Left ventricle myocardium inferior (tissue), 1 donor: Measurements from ENCODE around the gene SIGLEC15. TPM values are rescaled to one million over a fixed set of nuclear protein-coding genes. Genes with fewer than 3 reads are reported as not detected.

ENCODE experiments used
- DNase-seq: peaks from one replicate; pipeline ENCODE4 v3.0.0-alpha.2; 2020
- H3K27ac ChIP-seq: fragments of 200-600 bp; replicated peaks from 2 replicates; pipeline ENCODE4 v1.8.0; 2021
- H3K27me3 ChIP-seq: fragments of 200-600 bp; 2 replicates; pipeline ENCODE4 v1.8.0; 2021; ENCODE audit warnings: low read depth
- H3K36me3 ChIP-seq: fragments of 200-600 bp; 2 replicates; pipeline ENCODE4 v1.8.0; 2021
- H3K4me1 ChIP-seq: fragments of 200-600 bp; 2 replicates; pipeline ENCODE4 v1.8.0; 2021
- H3K4me3 ChIP-seq: fragments of 200-600 bp; 2 replicates; pipeline ENCODE4 v1.8.0; 2021; ENCODE audit warnings: mild to moderate bottlenecking, moderate library complexity
- H3K9me3 ChIP-seq: fragments of 200-600 bp; replicated peaks from 2 replicates; pipeline ENCODE4 v1.8.0; 2021
- intact Hi-C: fragments of 100-400 bp; cut with micrococcal nuclease; formaldehyde crosslinking; loops from one replicate; pipeline ENCODE4 v1.11.0; 2022
- total RNA-seq: library from RNA; stranded (reverse); fragmentation: NEBNext Ultra II Directional; extraction: Animal tissue kit (Norgen Biotek cat#: 25700); gene quantifications from one replicate; pipeline ENCODE4 v1.2.1, GENCODE V29; 2021
- TF ChIP-seq, protein P1 (sequence below): fragments of 200-600 bp; IDR thresholded peaks from 2 replicates; pipeline ENCODE4 v1.8.0; 2021; ENCODE audit warnings: antibody characterized with exemption, mild to moderate bottlenecking, borderline replicate concordance
- donor health status: DM: no; HTN: yes; CAD: no; lungs with severe emphysema.

Gene SIGLEC15
- total RNA-seq, 1 donor from 2014 or later = 0.19 TPM

DNA sequence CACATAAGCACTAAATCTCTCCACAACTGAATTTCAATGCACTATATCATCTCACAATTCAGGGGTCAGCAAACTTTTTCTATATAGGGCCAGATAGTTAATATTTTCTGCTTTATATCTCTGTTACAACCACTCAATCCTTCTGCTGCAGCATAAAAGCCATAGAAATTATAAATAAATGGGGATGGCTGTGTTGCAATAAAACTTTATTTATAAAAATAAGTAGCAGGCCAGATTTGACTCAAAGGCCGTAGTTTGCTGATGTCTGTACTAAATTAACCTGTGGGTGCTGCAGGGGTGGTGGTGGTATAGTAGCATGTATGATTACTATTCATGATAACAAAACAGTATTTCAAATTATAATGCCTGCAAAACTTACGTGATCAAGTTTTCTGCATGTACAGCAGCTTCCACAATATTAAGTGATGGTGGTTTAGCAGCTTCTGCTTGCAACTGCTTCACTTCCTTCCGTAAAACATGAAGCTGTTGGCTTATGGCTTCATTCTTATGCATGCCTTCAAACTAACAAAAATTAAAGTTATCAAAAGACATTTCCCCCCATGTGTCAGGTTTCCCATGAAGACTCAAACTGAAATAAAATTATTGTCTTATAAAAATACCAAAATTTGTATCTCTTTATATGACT is 64.1 kb downstream of the SIGLEC15 start:
- Histone ChIP-seq H3K27me3 (no peaks in the 10 kb centered on the region), H3K4me1 (no peaks in the 10 kb centered on the region), H3K36me3 (peaks cover 82% of the 10 kb centered on the region), H3K9me3 (no peaks in the 10 kb centered on the region), H3K27ac (no peak overlapping the region), H3K4me3 (no peak overlapping the region)
- DNase-seq = no peak
- TF ChIP-seq, protein P1, sequence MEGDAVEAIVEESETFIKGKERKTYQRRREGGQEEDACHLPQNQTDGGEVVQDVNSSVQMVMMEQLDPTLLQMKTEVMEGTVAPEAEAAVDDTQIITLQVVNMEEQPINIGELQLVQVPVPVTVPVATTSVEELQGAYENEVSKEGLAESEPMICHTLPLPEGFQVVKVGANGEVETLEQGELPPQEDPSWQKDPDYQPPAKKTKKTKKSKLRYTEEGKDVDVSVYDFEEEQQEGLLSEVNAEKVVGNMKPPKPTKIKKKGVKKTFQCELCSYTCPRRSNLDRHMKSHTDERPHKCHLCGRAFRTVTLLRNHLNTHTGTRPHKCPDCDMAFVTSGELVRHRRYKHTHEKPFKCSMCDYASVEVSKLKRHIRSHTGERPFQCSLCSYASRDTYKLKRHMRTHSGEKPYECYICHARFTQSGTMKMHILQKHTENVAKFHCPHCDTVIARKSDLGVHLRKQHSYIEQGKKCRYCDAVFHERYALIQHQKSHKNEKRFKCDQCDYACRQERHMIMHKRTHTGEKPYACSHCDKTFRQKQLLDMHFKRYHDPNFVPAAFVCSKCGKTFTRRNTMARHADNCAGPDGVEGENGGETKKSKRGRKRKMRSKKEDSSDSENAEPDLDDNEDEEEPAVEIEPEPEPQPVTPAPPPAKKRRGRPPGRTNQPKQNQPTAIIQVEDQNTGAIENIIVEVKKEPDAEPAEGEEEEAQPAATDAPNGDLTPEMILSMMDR = no peak
- intact Hi-C loops = no loop called here

DNA sequence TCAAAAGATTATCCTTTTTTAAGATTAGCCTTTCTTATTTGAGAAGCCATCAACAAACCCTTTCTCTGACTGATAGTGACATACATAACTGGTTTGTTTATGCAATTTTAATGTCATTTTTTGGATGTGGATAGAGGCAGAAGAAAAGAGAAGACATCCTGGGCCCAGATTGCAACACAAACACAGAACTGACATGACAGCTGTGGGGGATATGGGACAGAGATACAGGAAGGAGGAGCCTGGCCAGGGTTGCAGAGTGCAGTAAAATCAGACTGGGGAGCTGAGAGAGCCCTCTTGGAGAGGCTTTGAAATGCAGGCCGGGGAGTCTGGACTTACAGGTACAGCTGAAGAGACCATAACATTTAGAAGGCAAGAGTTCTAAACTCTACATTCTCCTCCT is 65.1 kb downstream of the SIGLEC15 start:
- TF ChIP-seq, protein P1 = no peak
- Histone ChIP-seq H3K27me3 (no peaks in the 10 kb centered on the region), H3K27ac (no peak overlapping the region), H3K4me1 (no peaks in the 10 kb centered on the region), H3K4me3 (no peak overlapping the region), H3K36me3 (peaks cover 79% of the 10 kb centered on the region), H3K9me3 (no peaks in the 10 kb centered on the region)
- intact Hi-C loops = no loop called here
- no peak for DNase-seq

GRCh38 chr18:45891806-45892205 is 66.3 kb downstream of the SIGLEC15 start:
- Histone ChIP-seq H3K36me3 (peaks cover 82% of the 10 kb centered on the region), H3K4me3 (no peak overlapping the region), H3K4me1 (no peaks in the 10 kb centered on the region), H3K9me3 (no peaks in the 10 kb centered on the region), H3K27me3 (no peaks in the 10 kb centered on the region), H3K27ac (no peak overlapping the region)
- TF ChIP-seq, protein P1 = no peak
- intact Hi-C loops = no loop called here
- DNase-seq = no peak

Other genes with a start within 250 kb of the SIGLEC15 start
- 0.05 TPM for gene SLC14A2, start 210.2 kb upstream of the SIGLEC15 start, total RNA-seq
- gene SLC14A1, start 101.5 kb upstream of the SIGLEC15 start, total RNA-seq = 22.1 TPM
- 18.2 TPM for gene EPG5, start 141.7 kb downstream of the SIGLEC15 start, total RNA-seq
- 1.8 TPM for gene PSTPIP2, start 246.6 kb downstream of the SIGLEC15 start, total RNA-seq